HG02798 (cell line): Measurements from ENCODE around the gene JPT1.

ENCODE experiments used
- ATAC-seq: cut with Tn5 transposase; IDR thresholded peaks from one replicate; pipeline ENCODE4 v1.9.1; 2021; ENCODE audit warnings: mild to moderate bottlenecking; ENCODE audit not compliant: unreplicated experiment, poor library complexity

Gene JPT1

DNA sequence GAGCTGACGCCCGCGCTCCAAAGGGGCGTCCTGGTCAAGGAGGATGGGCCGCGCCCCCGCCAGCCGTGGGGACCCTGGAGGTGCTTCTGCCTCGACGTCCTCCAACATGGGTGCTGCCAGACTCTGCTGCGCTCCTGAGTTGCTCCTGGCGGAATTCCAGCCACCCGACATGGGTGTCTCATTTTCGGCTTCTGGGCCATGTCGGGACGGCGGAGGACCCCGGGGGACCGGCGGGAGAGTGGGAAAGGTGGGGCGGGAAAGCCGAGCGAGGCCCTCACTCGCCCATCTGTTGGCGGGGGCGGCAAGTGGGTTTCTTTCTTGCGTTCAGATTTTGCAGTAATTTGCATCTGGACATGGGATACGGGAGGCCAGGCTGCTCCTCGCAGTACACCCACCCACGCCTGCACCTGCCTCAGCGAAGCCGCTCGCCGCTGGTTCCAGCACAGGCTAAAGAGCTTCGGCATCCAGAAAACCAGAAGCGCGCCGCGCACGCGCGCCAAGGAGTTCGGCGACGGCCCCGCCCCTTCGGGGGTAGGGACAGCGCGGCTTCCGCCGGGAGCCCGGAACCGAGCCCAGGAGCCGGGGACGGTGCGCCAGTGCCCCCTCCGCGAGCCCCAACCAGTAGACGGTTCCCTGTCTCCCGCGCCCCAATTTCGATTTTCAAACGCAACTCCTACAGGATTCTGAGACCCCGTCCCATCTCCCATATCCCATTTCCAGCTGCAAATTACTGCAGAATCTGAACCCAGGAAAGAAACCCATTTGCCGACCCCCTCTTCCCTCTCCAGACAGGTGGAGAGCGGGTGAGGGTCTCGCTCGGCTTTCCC, 44.7 kb downstream of the JPT1 start, which contains the start of gene ARMC7:
ARMC7 (plus strand) TSS at position 563 of the 827 bp plus-strand sequence. CDS start 320 bp downstream, outside the sequence.
- ATAC-seq = peak; percentile 69

DNA sequence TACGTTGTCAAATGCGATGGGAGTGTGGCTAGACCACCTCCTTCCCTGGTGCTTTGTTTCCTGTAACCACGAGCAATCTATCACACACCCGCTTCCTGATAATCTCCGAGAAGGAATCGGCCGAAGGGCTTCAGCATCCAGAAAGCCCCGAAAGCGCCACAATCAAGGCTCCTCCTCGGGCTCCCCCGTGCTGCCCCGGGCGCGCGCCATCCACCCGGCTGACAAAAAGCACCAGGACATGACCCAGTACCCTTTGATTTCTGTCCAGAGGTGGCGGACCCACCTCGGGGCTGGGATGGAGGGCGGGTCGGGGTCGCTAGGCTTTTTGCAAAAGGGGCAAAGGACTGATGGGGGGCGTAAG, 45.3 kb downstream of the JPT1 start:
- no peak for ATAC-seq

DNA sequence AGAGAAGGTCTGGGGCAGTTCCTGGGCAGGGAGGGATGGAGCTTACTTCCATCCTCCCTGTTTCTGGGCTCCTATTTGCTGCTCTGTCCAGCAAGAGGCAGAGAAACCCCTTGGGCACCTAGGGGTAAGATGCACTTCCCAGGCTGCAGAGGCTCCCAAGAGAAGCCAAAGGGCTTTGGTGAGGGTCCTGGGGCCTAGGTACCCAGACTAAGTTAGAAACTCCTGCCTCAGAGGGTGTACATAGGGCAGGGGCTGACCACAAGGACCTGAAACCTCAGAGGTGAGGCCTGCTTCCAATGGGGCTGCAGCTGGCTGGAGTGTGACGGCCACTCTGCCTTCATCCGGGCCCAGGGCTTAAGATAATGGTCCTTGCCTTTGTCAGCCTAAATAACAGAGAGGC, 46.1 kb downstream of the JPT1 start:
- no peak for ATAC-seq

DNA sequence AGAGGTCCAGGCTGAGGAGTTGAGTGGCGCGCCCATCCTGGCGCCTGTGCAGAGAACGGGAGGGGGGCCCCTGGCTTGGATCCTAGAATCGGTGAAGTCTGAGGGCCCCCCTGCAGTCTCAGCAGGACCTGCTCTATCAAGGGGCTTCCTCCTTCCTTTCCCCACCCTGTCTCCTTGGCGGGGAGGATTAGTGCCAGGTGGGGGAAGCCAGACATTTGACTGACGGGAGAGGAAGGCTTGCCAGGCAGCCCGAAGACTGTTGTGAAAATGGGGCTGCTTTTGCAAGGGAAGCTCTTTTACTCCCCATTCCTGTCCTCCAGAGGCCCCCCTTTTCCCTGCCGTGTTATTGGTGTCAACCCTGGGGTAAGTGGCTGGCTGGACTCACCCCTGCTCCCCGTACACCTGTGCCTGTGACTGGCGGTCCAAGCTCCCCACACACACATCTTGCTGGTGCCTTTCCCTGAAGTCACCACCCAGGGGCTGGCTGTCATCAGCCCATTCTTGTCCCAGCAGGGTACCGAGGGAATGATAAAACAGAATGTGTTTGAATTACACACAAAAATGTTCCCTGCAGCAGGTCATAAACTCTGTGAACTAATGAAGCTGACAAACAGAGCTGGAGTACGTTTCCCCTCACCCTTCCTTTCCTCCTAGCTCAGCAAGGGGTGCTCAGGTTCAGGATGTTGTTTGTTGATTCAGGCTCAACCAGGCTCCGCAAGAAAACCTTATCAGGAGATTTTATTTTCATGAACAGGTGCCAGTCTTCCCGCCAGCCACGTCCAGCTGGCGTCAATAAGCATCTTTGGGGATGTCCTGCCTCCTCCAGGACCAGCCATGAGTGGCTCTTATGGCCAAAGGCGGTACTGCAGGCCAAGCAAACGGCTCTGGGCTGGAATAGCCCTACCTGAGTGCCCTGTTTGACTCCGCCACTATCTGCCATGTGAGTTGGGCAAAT, 48.9 kb downstream of the JPT1 start:
- no peak for ATAC-seq

DNA sequence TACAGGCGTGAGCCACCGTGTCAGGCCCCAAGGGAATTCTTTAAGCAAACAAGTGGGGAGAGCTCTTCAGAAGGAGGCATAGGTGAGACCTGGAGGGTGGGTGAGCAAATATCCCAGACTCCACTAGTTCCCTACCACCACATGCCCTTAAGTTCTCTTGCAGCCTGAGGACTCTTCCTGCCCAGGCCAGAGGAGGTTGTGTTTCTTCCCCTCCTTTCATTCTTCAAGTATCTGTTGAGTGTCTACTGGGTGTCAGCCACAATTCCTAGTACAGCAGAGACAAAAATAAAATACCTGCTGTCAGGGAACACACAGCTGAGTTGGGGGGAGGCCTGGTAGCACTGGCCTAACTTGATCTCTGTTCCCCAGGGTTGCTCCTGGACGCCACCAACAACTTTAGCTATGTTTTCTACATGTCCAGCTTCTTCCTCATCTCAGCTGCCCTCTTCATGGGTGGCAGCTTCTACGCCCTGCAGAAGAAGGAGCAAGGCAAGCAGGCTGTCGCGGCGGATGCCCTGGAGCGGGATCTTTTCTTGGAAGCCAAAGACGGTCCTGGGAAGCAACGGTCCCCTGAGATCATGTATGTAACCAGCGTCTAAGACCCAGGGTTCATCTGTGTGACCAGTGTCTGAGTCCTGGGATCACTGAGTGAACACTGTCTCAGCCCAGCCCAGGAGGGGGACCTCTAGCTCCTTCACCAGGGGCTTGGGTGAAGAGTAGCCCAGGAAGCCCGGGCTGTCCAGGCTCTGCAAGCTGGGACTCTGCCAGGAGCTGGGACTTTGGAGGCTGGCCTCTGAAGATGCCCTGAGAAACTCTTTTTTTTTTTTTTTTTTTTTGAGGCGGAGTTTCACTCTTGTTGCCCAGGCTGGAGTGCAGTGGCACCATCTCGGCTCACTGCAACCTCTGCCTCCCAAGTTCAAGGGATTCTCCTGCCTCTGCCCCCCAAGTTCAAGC, 50.4 kb downstream of the JPT1 start:
- no peak for ATAC-seq

DNA sequence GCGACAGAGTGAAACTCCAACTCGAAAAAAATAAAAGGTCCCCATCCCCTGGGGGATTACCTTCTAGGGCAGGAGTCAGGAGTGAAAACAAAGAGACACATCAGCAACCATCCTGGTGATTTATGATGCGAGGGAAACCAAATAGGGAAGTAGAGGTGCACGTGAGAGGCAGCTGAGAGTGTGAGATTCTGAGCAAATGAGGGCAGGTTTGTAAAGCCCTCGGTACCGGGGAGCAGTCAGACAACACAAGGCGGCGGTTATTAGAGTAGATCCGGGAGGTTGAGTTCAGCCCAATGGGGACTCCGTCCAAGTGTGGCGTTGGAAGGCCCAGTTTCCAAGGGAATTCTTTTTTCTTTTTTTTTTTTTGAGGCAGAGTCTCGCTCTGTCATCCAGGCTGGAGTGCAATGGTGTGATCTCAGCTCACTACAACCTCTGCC, 51.9 kb downstream of the JPT1 start:
- no peak for ATAC-seq

DNA sequence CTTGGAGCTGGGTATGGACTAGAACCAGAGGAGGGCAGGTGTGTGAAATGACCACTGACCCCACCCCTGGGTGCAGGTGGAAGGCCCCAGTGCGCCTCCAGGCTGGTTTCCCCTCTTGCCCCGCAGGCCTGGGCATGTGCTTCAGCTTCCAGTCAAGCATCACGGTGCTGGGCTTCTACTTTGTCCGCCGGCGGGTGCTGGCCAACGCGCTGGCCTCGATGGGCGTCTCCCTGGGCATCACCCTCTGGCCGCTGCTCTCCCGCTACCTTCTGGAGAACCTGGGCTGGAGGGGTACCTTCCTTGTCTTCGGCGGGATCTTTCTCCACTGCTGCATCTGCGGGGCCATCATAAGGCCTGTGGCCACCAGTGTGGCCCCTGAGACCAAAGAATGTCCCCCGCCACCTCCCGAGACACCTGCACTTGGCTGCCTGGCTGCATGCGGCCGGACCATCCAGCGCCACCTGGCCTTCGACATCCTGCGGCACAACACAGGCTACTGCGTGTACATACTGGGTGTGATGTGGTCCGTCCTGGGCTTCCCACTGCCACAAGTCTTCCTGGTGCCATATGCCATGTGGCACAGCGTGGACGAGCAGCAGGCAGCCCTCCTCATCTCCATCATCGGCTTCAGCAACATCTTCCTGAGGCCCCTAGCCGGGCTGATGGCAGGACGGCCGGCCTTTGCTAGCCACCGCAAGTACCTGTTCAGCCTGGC, 54.3 kb downstream of the JPT1 start:
- no peak for ATAC-seq

DNA sequence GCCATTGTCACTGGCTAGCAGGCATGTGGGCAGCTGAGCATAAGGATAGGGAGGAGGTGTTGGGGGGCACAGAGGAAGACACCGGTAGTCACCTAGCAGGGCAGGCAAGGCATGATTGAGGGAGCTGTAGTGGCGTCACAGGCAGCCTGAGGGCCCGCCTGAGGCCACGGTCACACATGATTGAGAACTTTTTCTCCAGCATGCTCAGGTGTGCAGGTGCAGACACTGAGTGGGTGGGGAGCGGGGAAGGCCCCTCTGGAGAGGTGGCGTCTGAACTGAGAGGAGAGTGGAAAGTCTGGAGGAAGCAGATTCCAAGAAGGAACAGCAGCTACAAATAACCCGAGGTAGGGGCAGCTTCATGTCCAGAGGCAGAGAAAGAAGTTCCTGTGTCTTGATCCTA, 55.5 kb downstream of the JPT1 start:
- ATAC-seq = no peak

DNA sequence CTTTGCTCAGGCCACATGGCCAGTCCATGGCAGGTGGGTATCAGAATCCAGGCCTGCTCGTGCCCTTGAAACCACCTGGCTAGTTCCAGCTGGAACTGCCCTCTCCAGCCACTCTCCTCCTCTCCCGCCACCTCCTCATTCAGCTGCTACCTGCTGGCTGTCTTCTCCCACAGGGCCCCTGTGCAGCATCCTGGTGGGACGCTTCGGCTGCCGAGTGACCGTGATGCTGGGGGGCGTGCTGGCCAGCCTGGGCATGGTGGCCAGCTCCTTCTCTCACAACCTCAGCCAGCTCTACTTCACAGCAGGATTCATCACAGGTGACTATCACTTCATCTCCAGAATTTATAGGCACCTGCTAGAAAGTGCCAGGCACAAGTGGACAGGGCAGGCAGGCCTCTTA, 56.4 kb downstream of the JPT1 start:
- no peak for ATAC-seq

DNA sequence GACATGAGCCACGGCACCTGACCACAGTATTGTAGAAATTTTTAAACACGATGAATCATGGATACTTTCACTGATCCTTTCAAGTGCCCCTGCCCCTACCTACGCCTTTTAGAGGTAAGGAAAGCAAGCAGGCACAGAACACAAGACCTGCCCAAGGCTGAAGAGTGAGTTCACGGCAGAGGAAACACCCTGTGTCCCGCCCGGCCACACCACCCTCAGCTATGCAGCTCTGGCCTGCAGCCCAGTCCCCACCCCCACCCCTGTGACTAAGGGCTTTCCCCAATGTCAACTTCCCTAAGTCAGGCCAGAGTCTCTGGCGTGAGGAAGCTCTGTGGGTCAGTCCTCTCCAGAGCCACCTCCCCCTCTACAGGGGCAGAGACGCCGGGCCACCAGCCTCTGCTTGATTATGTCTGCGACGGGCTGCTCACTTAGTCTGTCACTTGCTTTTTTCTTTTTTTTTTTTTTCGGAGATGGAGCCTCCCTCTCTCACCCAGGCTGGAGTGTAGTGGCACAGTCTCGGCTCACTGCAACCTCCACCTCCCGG, 58.2 kb downstream of the JPT1 start:
- ATAC-seq = no peak

DNA sequence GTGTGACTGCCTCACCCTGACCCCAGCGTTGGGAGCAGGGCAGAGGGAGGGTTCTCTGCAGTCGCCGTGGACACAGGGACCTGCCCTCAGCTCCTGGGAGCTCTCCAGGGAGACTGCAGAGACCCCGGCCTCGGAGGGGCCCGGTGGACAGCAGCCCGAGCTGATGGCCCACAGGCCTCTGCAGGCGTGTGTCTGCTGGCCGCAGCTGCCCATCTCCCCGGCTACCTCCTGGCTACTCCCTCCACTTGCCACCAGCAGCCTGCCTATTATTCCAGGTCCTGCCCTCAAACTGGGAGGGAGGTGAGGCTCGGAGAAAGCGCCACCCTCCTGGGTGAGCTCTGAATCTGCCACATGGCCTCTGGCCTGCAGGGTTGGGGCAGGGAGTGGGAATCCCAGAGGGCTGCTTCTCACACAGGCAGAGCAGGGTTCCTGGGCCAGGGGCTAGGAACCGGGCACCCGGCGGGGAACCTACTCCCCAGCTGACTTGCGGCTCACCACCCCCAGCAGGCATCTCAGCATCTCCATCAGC, 59.4 kb downstream of the JPT1 start:
- no peak for ATAC-seq

DNA sequence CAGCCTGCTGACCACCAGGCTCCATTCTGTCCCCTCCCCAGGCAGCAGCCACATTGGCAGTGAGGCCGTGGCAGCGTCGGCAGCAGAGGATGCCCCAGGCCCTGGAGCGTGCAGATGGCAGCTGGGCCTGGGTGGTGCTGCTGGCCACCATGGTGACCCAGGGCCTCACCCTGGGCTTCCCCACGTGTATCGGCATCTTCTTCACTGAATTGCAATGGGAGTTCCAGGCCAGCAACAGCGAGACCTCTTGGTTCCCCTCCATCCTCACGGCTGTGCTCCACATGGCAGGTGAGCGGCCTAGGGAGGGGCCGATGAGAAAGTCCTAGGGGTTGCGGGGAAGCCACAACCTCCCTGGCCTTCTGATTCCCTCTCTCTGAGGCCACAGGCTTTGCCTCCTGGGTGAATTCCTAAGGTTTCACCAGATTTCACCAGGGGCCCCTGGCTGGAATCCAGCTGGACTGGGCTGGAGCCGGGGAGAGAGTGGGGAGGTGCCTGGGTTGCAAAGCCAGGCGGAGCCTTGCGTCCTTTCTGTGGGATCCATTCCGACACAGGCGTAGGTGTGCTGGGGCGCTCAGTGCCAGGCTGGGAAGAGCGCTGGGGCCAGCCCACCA, 60.7 kb downstream of the JPT1 start:
- ATAC-seq = no peak

DNA sequence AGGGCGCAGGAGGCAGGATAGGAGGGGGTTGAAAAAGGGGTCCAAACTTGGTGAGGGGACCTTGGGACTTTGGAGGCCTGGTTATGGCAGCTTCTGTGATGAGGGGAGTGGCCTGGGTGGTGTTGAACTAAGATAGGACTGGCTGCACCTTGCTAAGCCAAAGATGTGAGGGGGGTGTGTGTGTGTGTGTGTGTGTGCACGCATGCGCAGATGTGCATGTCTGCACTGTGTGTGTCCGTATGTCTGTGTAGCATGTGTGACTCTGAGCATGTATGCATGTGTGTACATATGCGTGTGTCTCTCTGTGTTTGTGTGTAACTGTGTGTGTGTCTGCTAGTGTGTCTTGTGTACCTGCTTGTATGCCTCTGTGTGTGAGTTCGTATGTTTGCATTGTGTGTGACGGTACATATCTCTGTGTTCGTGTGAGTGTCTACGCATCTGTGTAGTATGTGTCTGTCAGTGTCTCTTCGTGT, 62.4 kb downstream of the JPT1 start:
- no peak for ATAC-seq

DNA sequence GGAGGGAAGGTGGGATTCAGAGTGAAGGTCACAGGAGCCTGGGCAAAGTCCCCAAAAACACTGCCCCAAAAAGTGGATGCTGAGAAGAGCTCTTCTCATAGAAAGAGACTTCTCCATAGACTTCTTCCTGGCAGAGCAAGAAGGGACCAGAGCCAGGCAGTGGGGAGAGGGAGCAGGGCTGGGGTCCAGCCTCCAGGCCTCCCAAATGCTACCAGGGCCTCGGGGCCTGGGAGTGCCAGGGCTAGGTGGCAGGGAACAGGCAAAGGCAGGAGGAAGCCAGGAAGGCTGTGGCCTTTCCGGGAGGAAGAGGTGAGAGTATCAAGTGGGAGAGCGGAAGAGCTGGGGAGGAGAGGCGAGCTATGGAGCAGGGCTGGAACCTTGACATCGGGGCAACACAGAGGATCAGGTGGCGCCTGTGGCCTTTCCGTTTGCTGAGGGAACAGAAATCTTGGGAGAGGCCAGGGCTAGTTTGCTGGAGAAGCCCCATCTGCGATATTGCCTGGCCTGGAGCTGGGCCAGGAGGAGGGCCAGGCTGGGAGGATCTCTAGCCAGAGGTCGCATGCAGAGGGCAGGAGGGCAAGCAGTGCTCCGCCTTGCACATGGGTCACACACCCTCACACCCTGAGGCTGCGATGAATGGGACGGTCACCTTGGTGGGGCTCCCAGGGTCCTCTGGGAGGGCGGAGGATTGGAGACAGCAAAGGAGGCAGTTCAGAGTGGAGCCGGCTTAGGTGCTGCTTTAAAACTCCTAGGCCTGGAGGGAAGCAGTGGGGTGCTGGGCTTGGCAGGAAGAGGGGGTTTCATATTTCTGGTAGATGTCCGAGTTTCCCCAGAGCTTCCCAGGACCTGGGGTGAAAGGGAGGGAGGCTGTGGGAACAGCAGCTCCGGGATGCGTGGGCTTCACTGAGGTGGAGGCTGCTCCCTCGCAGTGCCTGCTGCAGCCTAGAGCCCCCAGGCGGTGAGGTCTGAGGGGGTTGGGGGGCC, 63.1 kb downstream of the JPT1 start:
- ATAC-seq = no peak

DNA sequence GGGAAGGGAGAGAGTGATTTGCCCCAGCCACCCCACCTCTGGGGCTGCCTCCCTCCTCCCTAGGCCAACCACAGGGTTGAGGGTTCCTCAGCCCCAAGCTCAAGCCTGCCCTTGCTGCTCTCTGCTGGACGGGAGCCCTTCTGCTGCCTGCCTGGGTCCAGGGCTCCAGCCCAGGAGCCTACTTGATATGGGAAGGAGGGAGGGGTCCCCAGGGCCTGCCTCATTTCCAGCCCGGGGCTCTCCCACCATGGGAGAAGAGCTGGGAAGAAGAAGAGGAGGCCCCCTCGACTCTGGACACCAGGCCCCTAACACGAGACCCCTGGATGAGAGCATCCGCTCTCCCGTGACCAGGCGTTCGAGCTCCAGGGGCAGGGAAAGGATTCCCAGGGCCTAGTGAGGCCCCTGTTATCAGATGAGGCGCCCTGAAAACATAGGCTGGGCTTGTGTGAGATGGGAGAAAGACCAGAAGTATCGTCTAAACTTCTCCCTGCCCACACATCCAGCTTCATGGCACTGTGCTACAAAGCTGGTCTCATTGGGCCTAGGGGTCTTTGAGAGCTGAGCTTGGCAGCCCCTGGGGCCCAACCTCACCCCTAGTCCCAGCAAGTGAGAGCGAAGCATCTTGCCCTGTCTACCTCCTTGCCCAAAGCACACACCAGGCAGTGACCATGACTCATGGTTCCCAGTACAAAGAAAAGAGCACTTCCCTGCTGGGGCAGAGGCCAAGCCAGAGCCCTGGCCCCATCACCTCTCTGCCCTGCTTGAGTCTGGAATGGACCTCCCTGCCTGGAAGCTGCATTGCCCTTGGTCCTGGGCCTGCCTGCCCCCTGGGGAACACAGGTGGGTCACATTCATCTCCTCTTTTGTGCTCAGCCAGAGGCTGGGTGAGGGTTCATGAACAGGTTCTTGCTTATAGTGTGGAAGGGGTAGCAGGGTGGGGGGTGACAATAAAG, 65.6 kb downstream of the JPT1 start:
- ATAC-seq = no peak
